Bone marrow (tissue), 2 donors: ENCODE data around the gene ANO9.

Experiments
- DNase-seq, 2 donors: peaks; one replicate each; lab custom pipeline; 2025; lab: John Stamatoyannopoulos, UW

ANO9 gene

GRCh38 chr11:369336-370018 lies 72.3 kb downstream of the ANO9 start, which contains the start of gene B4GALNT4:
Gene B4GALNT4 (plus strand): TSS chr11:369499. CDS start chr11:369804, 305 bp downstream.
- no peak for DNase-seq

- DNase-seq: no peak
Observed at GRCh38 chr11:368414-369335, 73.1 kb downstream of the ANO9 start.

GRCh38 chr11:367956-368413 lies 73.8 kb downstream of the ANO9 start:
- no peak for DNase-seq
